Measurements from ENCODE around the gene TPR. TPM values are rescaled to one million over a fixed set of nuclear protein-coding genes. Genes with fewer than 3 reads are reported as not detected.

Gene TPR
- total RNA-seq, 1 experiment from 2014 or later = 107 TPM

GRCh38 chr1:186275822-186276221, 99.2 kb downstream of the TPR start:
- Histone ChIP-seq H3K4me1 (ENCODE audit: insufficient read depth, low read length) (no peaks in the 10 kb centered on the region; the same call in 1 of the 2 replicates), H3K23ac (ENCODE audit: insufficient read length, low read depth, low read length) (no peak overlapping the region), H3K79me2 (ENCODE audit: insufficient read depth, low read length) (no peaks in the 10 kb centered on the region), H2AK5ac (ENCODE audit: insufficient read length, low read length) (no peak overlapping the region), H4K5ac (ENCODE audit: insufficient read length, low read depth, low read length) (no peak overlapping the region), H4K20me1 (ENCODE audit: control insufficient read depth, insufficient read depth, insufficient read length) (no peaks in the 10 kb centered on the region), H3K9me3 (ENCODE audit: control insufficient read depth, low read depth, low read length) (no peaks in the 10 kb centered on the region), H2AFZ (ENCODE audit: low read length) (no peak overlapping the region), H3T11ph (ENCODE audit: low read length) (no peak overlapping the region), H3K14ac (ENCODE audit: insufficient read depth, low read length) (no peak overlapping the region), H3K27me3 (ENCODE audit: insufficient read depth, low read length) (no peaks in the 10 kb centered on the region), H3K79me1 (ENCODE audit: insufficient read depth, low read depth, low read length, poor library complexity, severe bottlenecking) (no peaks in the 10 kb centered on the region), H4K91ac (ENCODE audit: insufficient read length, low read depth, low read length) (no peak overlapping the region), H3K27ac (ENCODE audit: insufficient read length, low read depth, low read length) (no peak overlapping the region), H2BK15ac (ENCODE audit: low read depth, low read length) (no peak overlapping the region), H3K4ac (ENCODE audit: low read depth, low read length) (no peak overlapping the region), H2BK5ac (ENCODE audit: insufficient read length, low read length) (no peak overlapping the region), H2BK20ac (ENCODE audit: low read depth, low read length, poor library complexity, severe bottlenecking) (no peak overlapping the region), H3K56ac (ENCODE audit: insufficient read length, low read depth, low read length) (no peak overlapping the region), H3K4me2 (ENCODE audit: insufficient read depth, insufficient read length, low read length) (no peak overlapping the region), H3K18ac (ENCODE audit: insufficient read length, low read depth, low read length) (no peak overlapping the region), H3K23me2 (ENCODE audit: insufficient read length, low read depth, low read length, poor library complexity, severe bottlenecking) (no peaks in the 10 kb centered on the region), H4K8ac (replicated peaks; ENCODE audit: insufficient read length, low read depth, low read length) (no peak overlapping the region), H2BK12ac (ENCODE audit: insufficient read length, low read depth, low read length) (no peak overlapping the region), H2BK120ac (ENCODE audit: low read depth, low read length, poor library complexity, severe bottlenecking) (no peak overlapping the region), H3K9ac (ENCODE audit: extremely low read depth, insufficient read length, low read length) (no peak overlapping the region)
- H3K27ac Mint-ChIP-seq = no peak overlapping the region
- H3K9me3 Mint-ChIP-seq = no peaks in the 10 kb centered on the region; a peak in 1 of 5 replicates
- H3K4me3 Mint-ChIP-seq = no peak overlapping the region
- H3K4me1 Mint-ChIP-seq = peaks cover 7 to 12% of the 10 kb centered on the region in 2 experiments; a peak in 3 of 4 replicates
- no peak for TF ChIP-seq CTCF (conservative IDR thresholded peaks at IDR 0.05)
- no peaks in the 10 kb centered on the region for H3K36me3 Mint-ChIP-seq (ENCODE audit: insufficient read depth in 1 of 3, low read depth in 3 of 3)
- DNase-seq = no peak
- no CpG with 5 or more reads among the region's 2 CpGs for WGBS (ENCODE audit: extremely low coverage, insufficient read length, low lambda C conversion rate)
- no peaks in the 10 kb centered on the region for H3K27me3 Mint-ChIP-seq (ENCODE audit: low read depth)
